ENCODE data around the gene MTCH1. TPM values are rescaled to one million over a fixed set of nuclear protein-coding genes. Genes with fewer than 3 reads are reported as not detected.

Gene MTCH1
- total RNA-seq, 2 experiments from 2014 or later, result 231 to 239 TPM

GRCh38 chr6:36976007-36976264 is 10.1 kb downstream of the MTCH1 start:
- ATAC-seq (ENCODE audit: poor library complexity) (no peak), DNase-seq (no peak)
- H3K4me3 ChIP-seq (ENCODE audit: low read length), result no peak overlapping the region
- no peak overlapping the region for H3K27ac ChIP-seq (ENCODE audit: low read depth in 1 of 2, low read length in 2 of 2)
- peaks cover 16% of the 10 kb centered on the region for H3K4me1 ChIP-seq (ENCODE audit: insufficient read depth, low read length)
- H3K36me3 ChIP-seq (ENCODE audit: insufficient read depth, low read length), result peaks cover 95% of the 10 kb centered on the region
- ChIA-PET CTCF (no interaction called here), POLR2A (no interaction called here)
- no peaks in the 10 kb centered on the region for H3K27me3 ChIP-seq (ENCODE audit: control insufficient read depth in 1 of 2, insufficient read depth in 2 of 2, low read length in 2 of 2)
- peaks cover 21% of the 10 kb centered on the region for H3K4me1 Mint-ChIP-seq (ENCODE audit: low read depth)
- no peak overlapping the region for H3K27ac Mint-ChIP-seq
- H3K36me3 Mint-ChIP-seq (ENCODE audit: low read depth), result peaks cover 95% of the 10 kb centered on the region
- H3K27me3 Mint-ChIP-seq, result no peaks in the 10 kb centered on the region
- no peaks in the 10 kb centered on the region for H3K9me3 Mint-ChIP-seq
- TF ChIP-seq, protein P1, sequence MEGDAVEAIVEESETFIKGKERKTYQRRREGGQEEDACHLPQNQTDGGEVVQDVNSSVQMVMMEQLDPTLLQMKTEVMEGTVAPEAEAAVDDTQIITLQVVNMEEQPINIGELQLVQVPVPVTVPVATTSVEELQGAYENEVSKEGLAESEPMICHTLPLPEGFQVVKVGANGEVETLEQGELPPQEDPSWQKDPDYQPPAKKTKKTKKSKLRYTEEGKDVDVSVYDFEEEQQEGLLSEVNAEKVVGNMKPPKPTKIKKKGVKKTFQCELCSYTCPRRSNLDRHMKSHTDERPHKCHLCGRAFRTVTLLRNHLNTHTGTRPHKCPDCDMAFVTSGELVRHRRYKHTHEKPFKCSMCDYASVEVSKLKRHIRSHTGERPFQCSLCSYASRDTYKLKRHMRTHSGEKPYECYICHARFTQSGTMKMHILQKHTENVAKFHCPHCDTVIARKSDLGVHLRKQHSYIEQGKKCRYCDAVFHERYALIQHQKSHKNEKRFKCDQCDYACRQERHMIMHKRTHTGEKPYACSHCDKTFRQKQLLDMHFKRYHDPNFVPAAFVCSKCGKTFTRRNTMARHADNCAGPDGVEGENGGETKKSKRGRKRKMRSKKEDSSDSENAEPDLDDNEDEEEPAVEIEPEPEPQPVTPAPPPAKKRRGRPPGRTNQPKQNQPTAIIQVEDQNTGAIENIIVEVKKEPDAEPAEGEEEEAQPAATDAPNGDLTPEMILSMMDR (IDR thresholded peaks at IDR 0.05), result no peak
- H3K4me3 Mint-ChIP-seq, result no peak overlapping the region
- intact Hi-C loops (cut with DNase I, micrococcal nuclease), result loop anchor here (5.0 kb wide), 2 partner anchors 41 to 64 kb away; no protein-coding TSS in a partner anchor
- H3K9me3 ChIP-seq (ENCODE audit: control insufficient read depth in 1 of 2, insufficient read depth in 1 of 2, low read length in 2 of 2), result no peaks in the 10 kb centered on the region

DNA sequence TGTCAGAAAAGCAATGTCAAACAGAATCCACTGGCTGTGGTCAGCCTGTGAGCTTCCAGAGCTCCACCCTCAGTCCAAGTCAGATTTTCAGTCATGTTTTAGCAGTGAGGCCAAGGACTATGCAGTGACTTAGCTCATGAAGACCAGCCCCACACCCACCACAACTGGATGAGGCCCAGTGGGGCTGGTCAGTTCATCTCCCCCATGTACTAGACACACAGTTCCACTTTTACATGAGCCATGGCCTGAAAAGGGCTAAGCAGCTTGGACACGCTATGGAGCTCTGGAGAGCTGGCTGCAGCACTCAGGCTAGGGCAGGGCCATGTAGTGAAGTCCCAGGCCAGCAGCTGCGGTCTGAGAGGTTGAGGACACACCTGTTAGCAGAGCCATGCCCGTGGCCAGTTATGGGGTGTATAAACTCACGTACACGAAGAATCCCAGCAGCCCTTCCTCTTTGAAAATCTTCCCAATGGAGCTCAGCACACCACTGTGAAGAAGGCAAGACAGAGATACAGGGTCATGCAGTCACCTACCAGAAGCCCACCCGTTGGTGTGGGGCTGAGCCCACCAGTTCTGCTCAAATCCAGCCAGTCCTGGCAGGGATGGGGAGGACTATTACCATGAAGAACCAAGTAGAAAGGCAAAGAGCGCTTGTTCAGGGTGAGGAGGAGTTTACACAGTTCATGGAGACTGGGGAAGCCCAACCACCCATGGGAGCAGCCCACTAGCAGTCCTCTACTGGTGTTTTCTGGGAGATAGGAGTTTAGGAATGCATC is 10.6 kb downstream of the MTCH1 start:
- H3K27me3 ChIP-seq (ENCODE audit: control insufficient read depth in 1 of 2, insufficient read depth in 2 of 2, low read length in 2 of 2), result no peaks in the 10 kb centered on the region
- peaks cover 12% of the 10 kb centered on the region for H3K4me1 ChIP-seq (ENCODE audit: insufficient read depth, low read length)
- TF ChIP-seq, protein P1 (IDR thresholded peaks at IDR 0.05), result no peak
- no peak overlapping the region for H3K27ac Mint-ChIP-seq
- H3K9me3 Mint-ChIP-seq, result no peaks in the 10 kb centered on the region
- ChIA-PET POLR2A (no interaction called here), CTCF (no interaction called here)
- H3K36me3 Mint-ChIP-seq (ENCODE audit: low read depth), result peaks cover 97% of the 10 kb centered on the region
- DNase-seq, result no peak
- H3K4me3 Mint-ChIP-seq, result no peak overlapping the region
- peaks cover 17% of the 10 kb centered on the region for H3K4me1 Mint-ChIP-seq (ENCODE audit: low read depth)
- no peaks in the 10 kb centered on the region for H3K9me3 ChIP-seq (ENCODE audit: control insufficient read depth in 1 of 2, insufficient read depth in 1 of 2, low read length in 2 of 2)
- no peak overlapping the region for H3K4me3 ChIP-seq (ENCODE audit: low read length)
- peaks cover 96% of the 10 kb centered on the region for H3K36me3 ChIP-seq (ENCODE audit: insufficient read depth, low read length)
- H3K27me3 Mint-ChIP-seq, result no peaks in the 10 kb centered on the region
- intact Hi-C loops (cut with DNase I, micrococcal nuclease), result loop anchor here (5.0 kb wide), 2 partner anchors 42 to 63 kb away; no protein-coding TSS in a partner anchor
- no peak for ATAC-seq (ENCODE audit: poor library complexity)
- H3K27ac ChIP-seq (ENCODE audit: low read depth in 1 of 2, low read length in 2 of 2), result no peak overlapping the region

- Histone ChIP-seq H3K4me3 (ENCODE audit: low read length) (no peak overlapping the region), H3K4me1 (ENCODE audit: insufficient read depth, low read length) (no peaks in the 10 kb centered on the region), H3K36me3 (ENCODE audit: insufficient read depth, low read length) (peaks cover 100% of the 10 kb centered on the region), H3K9me3 (ENCODE audit: control insufficient read depth in 1 of 2, insufficient read depth in 1 of 2, low read length in 2 of 2) (no peaks in the 10 kb centered on the region), H3K27ac (ENCODE audit: low read depth in 1 of 2, low read length in 2 of 2) (no peak overlapping the region), H3K27me3 (ENCODE audit: control insufficient read depth in 1 of 2, insufficient read depth in 2 of 2, low read length in 2 of 2) (no peaks in the 10 kb centered on the region)
- ChIA-PET CTCF (no interaction called here), POLR2A (no interaction called here)
- H3K4me1 Mint-ChIP-seq (ENCODE audit: low read depth), result no peaks in the 10 kb centered on the region
- no peaks in the 10 kb centered on the region for H3K9me3 Mint-ChIP-seq
- H3K27ac Mint-ChIP-seq, result no peak overlapping the region
- DNase-seq (no peak), ATAC-seq (ENCODE audit: poor library complexity) (no peak)
- H3K4me3 Mint-ChIP-seq, result no peak overlapping the region
- intact Hi-C loops (cut with DNase I, micrococcal nuclease), result no loop called here
- TF ChIP-seq, protein P1 (IDR thresholded peaks at IDR 0.05), result no peak
- no peaks in the 10 kb centered on the region for H3K27me3 Mint-ChIP-seq
- H3K36me3 Mint-ChIP-seq (ENCODE audit: low read depth), result peaks cover 100% of the 10 kb centered on the region
Measured at GRCh38 chr6:36973647-36974046, 12.3 kb downstream of the MTCH1 start.

All from CD4-positive, alpha-beta T cell (primary cell).